GM12878 (cell line): ENCODE measurements around the gene PCED1B. TPM values are rescaled to one million over a fixed set of nuclear protein-coding genes. Genes with fewer than 3 reads are reported as not detected.

Experiments used
- ATAC-seq: fragments of 200-7000 bp; cut with Tn5 transposase; 3 replicates; pipeline ENCODE4 v1.9.1; 2020; ENCODE audit warnings: mild to moderate bottlenecking, moderate library complexity
- Bru-seq: library from RNA; stranded (reverse); fragments of 400-500 nt; gene quantifications from one replicate; lab custom pipeline; 2021; lab: Mats Ljungman, UMichigan
- BruChase-seq, 2 experiments: library from RNA; stranded (reverse); fragments of 400-500 nt; gene quantifications; one replicate each; lab custom pipeline; 2021; lab: Mats Ljungman, UMichigan
- BruUV-seq: library from RNA; stranded (reverse); fragments of 400-500 nt; replicated peaks from 2 replicates; lab custom pipeline; 2021; lab: Mats Ljungman, UMichigan
- CTCF ChIA-PET: fragments of 300-600 bp; sonication (Branson Sonifier 250); formaldehyde crosslinking; extraction: SDS; loops from one replicate; lab custom pipeline; 2021; ENCODE audit warnings: inconsistent platforms; lab: Yijun Ruan, JAX
- POLR2A ChIA-PET: fragments of 350-600 bp; formaldehyde crosslinking; extraction: SDS; loops from one replicate; lab custom pipeline; 2021; ENCODE audit warnings: inconsistent platforms; lab: Charles Lee
- RAD21 ChIA-PET: fragments of 300-600 bp; sonication (Branson Sonifier 250); formaldehyde crosslinking; loops from one replicate; lab custom pipeline; 2023; ENCODE audit warnings: antibody characterized with exemption; ENCODE audit not compliant: unreplicated experiment; lab: Charles Lee
- SMC1A ChIA-PET: fragments of 300-600 bp; sonication (Branson Sonifier 250); formaldehyde crosslinking; loops from one replicate; lab custom pipeline; 2023; ENCODE audit not compliant: unreplicated experiment, uncharacterized antibody; lab: Charles Lee
- DNase-seq: peaks from one replicate; pipeline ENCODE4 v3.0.0-alpha.2; 2011; ENCODE audit warnings: low read depth, low spot score
- FAIRE-seq: peaks from 3 replicates; lab custom pipeline; 2011; peaks lifted over from hg19 to GRCh38; lab: Jason Lieb, UNC
- H2AFZ ChIP-seq: 2 replicates; pipeline ENCODE4 v1.6.0; 2011; ENCODE audit warnings: low read depth, low read length, control low read depth; ENCODE audit not compliant: control insufficient read depth
- H3K27ac ChIP-seq: 2 replicates; pipeline ENCODE4 v1.5.1; 2011; ENCODE audit warnings: control low read depth; ENCODE audit not compliant: control insufficient read depth, insufficient read depth
- H3K27me3 ChIP-seq, 2 experiments: replicated peaks in 1 of 2; 2 replicates each; pipeline versions ENCODE4 v1.6.0 to v1.6.1; 2011; ENCODE audit warnings: low read length in 1 of 2; ENCODE audit not compliant: control insufficient read depth in 2 of 2, insufficient read depth in 2 of 2
- H3K36me3 ChIP-seq, 2 experiments: 2 replicates each; pipeline ENCODE4 v1.5.1; 2011; ENCODE audit warnings: low read length in 1 of 2; ENCODE audit not compliant: control insufficient read depth in 2 of 2, insufficient read depth in 2 of 2
- H3K4me1 ChIP-seq: 2 replicates; pipeline ENCODE4 v1.6.1; 2011; ENCODE audit warnings: mild to moderate bottlenecking, low read length, moderate library complexity, mixed read lengths; ENCODE audit not compliant: control insufficient read depth, insufficient read depth
- H3K4me2 ChIP-seq: 2 replicates; pipeline ENCODE4 v1.6.0; 2011; ENCODE audit warnings: control low read depth; ENCODE audit not compliant: control insufficient read depth, insufficient read depth
- H3K4me3 ChIP-seq: fragments of 200-600 bp; sonication (generic); 2 replicates; pipeline ENCODE4 v1.5.1; 2016
- H3K79me2 ChIP-seq: 2 replicates; pipeline ENCODE4 v1.6.0; 2011; ENCODE audit warnings: low read length; ENCODE audit not compliant: control insufficient read depth, insufficient read depth
- H3K9ac ChIP-seq: 2 replicates; pipeline ENCODE4 v1.8.0; 2011; ENCODE audit warnings: low read length, control low read depth, mixed read lengths; ENCODE audit not compliant: control insufficient read depth, insufficient read depth
- H3K9me3 ChIP-seq: replicated peaks from 3 replicates; pipeline ENCODE4 v1.5.1; 2011; ENCODE audit warnings: mild to moderate bottlenecking, low read length; ENCODE audit not compliant: control insufficient read depth, insufficient read depth
- H4K20me1 ChIP-seq: 2 replicates; pipeline ENCODE4 v1.6.0; 2011; ENCODE audit not compliant: control insufficient read depth, insufficient read depth
- CREB1 ChIP-seq: IDR thresholded peaks from 2 replicates; pipeline ENCODE4 v1.6.1; 2012; ENCODE audit warnings: low read depth, mild to moderate bottlenecking, inconsistent platforms
- CTCF ChIP-seq, 3 experiments: IDR thresholded peaks in 2 of 3; conservative IDR thresholded peaks in 1 of 3; 2 replicates each; pipeline ENCODE4 v1.5.1; 2011; ENCODE audit warnings: low read depth in 3 of 3, low read length in 3 of 3, mild to moderate bottlenecking in 3 of 3, control low read depth in 2 of 3, moderate library complexity in 2 of 3, inconsistent platforms in 1 of 3, mixed read lengths in 1 of 3; ENCODE audit not compliant: control insufficient read depth in 2 of 3, insufficient read depth in 1 of 3; ENCODE audit errors: extremely low read depth in 1 of 3
- HDGF ChIP-seq: fragments of 450-650 bp; IDR thresholded peaks from 2 replicates; pipeline ENCODE4 v1.6.1; 2016; ENCODE audit warnings: antibody characterized with exemption
- IKZF1 ChIP-seq: fragments of 450-650 bp; conservative IDR thresholded peaks from 2 replicates; pipeline ENCODE4 v1.6.1; 2017; ENCODE audit warnings: antibody characterized with exemption, mild to moderate bottlenecking
- MEF2B ChIP-seq: fragments of 450-650 bp; IDR thresholded peaks from 2 replicates; pipeline ENCODE4 v1.6.1; 2018; ENCODE audit warnings: mild to moderate bottlenecking, moderate library complexity; ENCODE audit not compliant: partially characterized antibody, poor library complexity, severe bottlenecking
- PAX5 ChIP-seq: IDR thresholded peaks from 2 replicates; pipeline ENCODE4 v1.6.1; 2011; ENCODE audit warnings: low read depth, low read length, borderline replicate concordance
- RAD21 ChIP-seq: IDR thresholded peaks from 2 replicates; pipeline ENCODE4 v1.6.1; 2011; ENCODE audit warnings: mild to moderate bottlenecking, low read depth, low read length, moderate library complexity; ENCODE audit not compliant: insufficient read depth
- STAT3 ChIP-seq: IDR thresholded peaks from 2 replicates; pipeline ENCODE4 v1.6.1; 2011; ENCODE audit warnings: low read depth, low read length, improper control_type of control experiment
- ZNF687 ChIP-seq: fragments of 450-650 bp; IDR thresholded peaks from 2 replicates; pipeline ENCODE4 v1.6.1; 2017; ENCODE audit warnings: mild to moderate bottlenecking, moderate library complexity
- WGBS: methylation state at CpG from one replicate; pipeline ENCODE4 v1.1.6; 2016; ENCODE audit warnings: low lambda C conversion rate; ENCODE audit not compliant: insufficient replicate concordance, insufficient coverage; ENCODE audit errors: missing lambda C conversion rate; 5-methylcytosine and 5-hydroxymethylcytosine counted together
- in situ Hi-C: fragments of 300-500 bp; cut with MboI; formaldehyde crosslinking; loops from 9 replicates; pipeline ENCODE4 v1.14.3; 2018; ENCODE audit warnings: mixed read lengths
- intact Hi-C: fragments of 100-400 bp; cut with micrococcal nuclease; formaldehyde crosslinking; loops from one replicate; pipeline ENCODE4 v1.14.2; 2022; ENCODE audit not compliant: unreplicated experiment
- long read RNA-seq, 2 experiments: library from polyadenylated mRNA; unstranded; transcript quantifications; one replicate each; pipeline ENCODE4 v2.0.0, GENCODE V29; 2019 to 2020
- polyA minus RNA-seq, 3 experiments: library from RNA; depleted of rRNA, polyadenylated mRNA; stranded (reverse); fragments of >200 nt; gene quantifications; 2 replicates each; pipeline ENCODE4 v1.2.3, GENCODE V29; 2011
- polyA plus RNA-seq, 11 experiments: library from polyadenylated mRNA; depleted of rRNA in 4 of 11; unstranded in 6 of 11; stranded (reverse) in 5 of 11; fragments of >200 nt; fragmentation: Nextera tagmentation in 4 of 11; fragmentation: Illumina TruSeq in 1 of 11; extraction: Ambion mirVana in 4 of 11; extraction: Trizol in 1 of 11; gene quantifications; 1 replicate in 1 of 11; 2 replicates in 10 of 11; pipeline versions ENCODE4 v1.2.1 to v1.2.3, GENCODE V29; 2011 to 2016; ENCODE audit warnings: inconsistent platforms in 2 of 11, missing spikeins in 2 of 11, low read depth in 1 of 11
- total RNA-seq, 4 experiments: library from RNA; depleted of rRNA in 3 of 4; stranded (reverse); fragments of >200 nt in 3 of 4; fragmentation: Illumina TruSeq in 1 of 4; extraction: Trizol in 1 of 4; gene quantifications; 2 replicates each; pipeline versions ENCODE4 v1.2.1 to v1.2.3, GENCODE V29; 2013 to 2021

The PCED1B gene, protein sequence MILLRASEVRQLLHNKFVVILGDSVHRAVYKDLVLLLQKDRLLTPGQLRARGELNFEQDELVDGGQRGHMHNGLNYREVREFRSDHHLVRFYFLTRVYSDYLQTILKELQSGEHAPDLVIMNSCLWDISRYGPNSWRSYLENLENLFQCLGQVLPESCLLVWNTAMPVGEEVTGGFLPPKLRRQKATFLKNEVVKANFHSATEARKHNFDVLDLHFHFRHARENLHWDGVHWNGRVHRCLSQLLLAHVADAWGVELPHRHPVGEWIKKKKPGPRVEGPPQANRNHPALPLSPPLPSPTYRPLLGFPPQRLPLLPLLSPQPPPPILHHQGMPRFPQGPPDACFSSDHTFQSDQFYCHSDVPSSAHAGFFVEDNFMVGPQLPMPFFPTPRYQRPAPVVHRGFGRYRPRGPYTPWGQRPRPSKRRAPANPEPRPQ
- 0.59 and 0.81 TPM in 2 replicates for total RNA-seq (2013; cell fraction: nucleolus; rRNA removed)
- total RNA-seq (2014; rRNA removed) (2.2 and 4.2 TPM in 2 replicates), total RNA-seq (2014; rRNA removed; fragmentation: Illumina TruSeq; extraction: Trizol) (2.2 and 2.3 TPM in 2 replicates), total RNA-seq (2021) (8.5 and 8.8 TPM in 2 replicates), polyA plus RNA-seq (2011; rRNA removed) (0.49 and 1.7 TPM in 2 replicates), polyA plus RNA-seq (2014; fragmentation: Illumina TruSeq; extraction: Trizol) (2.8 and 5.2 TPM in 2 replicates), polyA plus RNA-seq (2014; fragmentation: Nextera tagmentation; extraction: Ambion mirVana) (1 to 10 TPM in 1 of 2 experiments, under 1 TPM in 1; 0.80 to 1.8 TPM), polyA plus RNA-seq (2014; rRNA removed) (4.9 and 5.4 TPM in 2 replicates), polyA plus RNA-seq (2016; fragmentation: Nextera tagmentation; extraction: Ambion mirVana) (1 to 10 TPM; 2.8 to 3.3 TPM), polyA minus RNA-seq (2011; rRNA and poly(A)+ RNA removed) (0.88 and 1.2 TPM in 2 replicates), Bru-seq, nascent RNA (percentile 31 among the genes with signal in this experiment), BruChase-seq, experiment 1, labeled RNA remaining after a 6-hour chase (percentile 21 among the genes with signal in this experiment), BruChase-seq, experiment 2, labeled RNA remaining after a 2-hour chase (percentile 27 among the genes with signal in this experiment)
- 0.66 TPM for polyA plus RNA-seq (2011; ENCODE audit: low read depth)
- 1.5 and 2.2 TPM in 2 replicates for polyA plus RNA-seq (2011; cell fraction: cytosol; rRNA removed)
- polyA plus RNA-seq (2011; cell fraction: nucleus; rRNA removed), result 1.8 and 2.5 TPM in 2 replicates
- polyA plus RNA-seq (2012), result 1.8 and 2.1 TPM in 2 replicates
- 1.4 TPM in 1 of 2 replicates, not detected in the other for polyA minus RNA-seq (2011; cell fraction: cytosol; rRNA and poly(A)+ RNA removed)
- polyA minus RNA-seq (2011; cell fraction: nucleus; rRNA and poly(A)+ RNA removed), result 0.24 and 1.1 TPM in 2 replicates
- long read RNA-seq, experiment 1, partial matches to known transcripts, result 4 of 7 reads
- long read RNA-seq, experiment 1, other reads (novel, unspliced or antisense), result 2 of 7 reads
- long read RNA-seq, experiment 2, partial matches to known transcripts, result 0 of 15 reads
- long read RNA-seq, experiment 2, other reads (novel, unspliced or antisense), result 15 of 15 reads

DNA sequence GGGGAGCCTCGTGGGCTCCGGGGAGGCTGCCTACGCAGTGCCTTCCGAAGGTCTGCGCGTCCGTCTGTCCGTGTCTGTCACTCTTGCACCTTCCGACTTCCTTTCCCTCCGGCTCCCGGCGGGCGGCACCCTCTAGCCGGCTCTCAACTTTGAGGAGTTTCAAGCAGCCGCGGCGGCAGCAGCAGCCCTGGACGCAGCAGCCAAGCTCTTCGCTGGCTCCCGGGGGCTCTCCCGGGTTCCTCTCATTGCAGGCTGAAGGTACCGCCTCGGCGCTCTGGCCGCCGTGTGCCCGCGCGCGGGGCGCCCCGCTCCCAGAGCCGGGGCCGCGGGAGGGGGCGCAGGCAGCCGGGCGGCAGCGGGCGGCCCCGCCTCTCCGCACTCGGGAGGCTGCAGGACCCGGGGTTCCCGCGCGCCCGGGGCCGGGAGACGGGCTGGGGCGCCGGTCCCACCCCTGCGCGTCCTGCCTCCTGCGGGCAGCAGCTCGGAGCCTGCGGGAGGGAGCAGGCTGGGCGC, at the start of gene PCED1B, which contains the start of gene AMIGO2:
TSS of gene PCED1B (plus strand) at position 154 of the 513 bp plus-strand sequence. CDS start 155,443 bp downstream, outside the sequence.
TSS of gene AMIGO2 (minus strand) at position 492 of the 513 bp plus-strand sequence. CDS start 957 bp downstream, outside the sequence.
- CTCF ChIA-PET, result interaction anchor here (1.4 to 2.8 kb wide), 2 partner anchors 10 to 228 kb away, joined by 3 to 12 read pairs; no protein-coding TSS in a partner anchor
- no TSS peak for BruUV-seq
- POLR2A ChIA-PET, result no interaction called here
- H3K4me1 ChIP-seq, result peaks cover 10% of the 10 kb centered on the region
- peak within 1 kb of the TSS; percentile 29; the same call in 1 of the 2 replicates for H2AFZ ChIP-seq
- peaks cover 12 to 19% of the 10 kb centered on the region in 2 experiments for H3K27me3 ChIP-seq
- H3K4me3 ChIP-seq, result peak within 1 kb of the TSS; percentile 42
- DNase-seq (no peak), ATAC-seq (peak; percentile 82), FAIRE-seq (no peak)
- H3K4me2 ChIP-seq, result peak within 1 kb of the TSS; percentile 58
- RAD21 ChIA-PET, result interaction anchor here (0.9 to 2.2 kb wide), 4 partner anchors 127 to 228 kb away, joined by 3 to 9 read pairs (median 3); no protein-coding TSS in a partner anchor
- no peaks in the 10 kb centered on the region for H3K79me2 ChIP-seq
- SMC1A ChIA-PET, result interaction anchor here (2.5 kb wide), 1 partner anchor 228 kb away, joined by 9 read pairs; no protein-coding TSS in a partner anchor
- intact Hi-C loops, result loop anchor here (2.0 kb wide), 1 partner anchor 227 kb away; no protein-coding TSS in a partner anchor
- WGBS, result under 1% methylated on average over 24 of the region's 58 CpGs
- H3K9ac ChIP-seq, result no peak within 1 kb of the TSS
- in situ Hi-C loops, result no loop called here
- H4K20me1 ChIP-seq, result no peaks in the 10 kb centered on the region; the same call in 1 of the 2 replicates
- H3K27ac ChIP-seq, result no peak within 1 kb of the TSS
- no peaks in the 10 kb centered on the region for H3K36me3 ChIP-seq
- no peaks in the 10 kb centered on the region for H3K9me3 ChIP-seq
- peak; percentile 18 to 48 (median 25); a peak in 3 of 6 replicates for TF ChIP-seq CTCF (IDR thresholded peaks at IDR 0.05 in 2 of 3, conservative IDR thresholded peaks at IDR 0.05 in 1 of 3; ENCODE audit: control insufficient read depth in 2 of 3, extremely low read depth in 1 of 3, insufficient read depth in 1 of 3, low read depth in 3 of 3, low read length in 3 of 3)
- TF ChIP-seq CREB1, result no peak
- TF ChIP-seq IKZF1, result 0 out of 2 replicates have a peak, but pooled peaks have one; percentile 9
- TF ChIP-seq ZNF687, result no peak
- TF ChIP-seq RAD21, result peak; percentile 49
- TF ChIP-seq HDGF, result no peak
- no peak for TF ChIP-seq STAT3
- TF ChIP-seq PAX5, result no peak
- TF ChIP-seq MEF2B, result no peak
